ENCODE results near the gene GOLGA8B.
"Not testable (repeated sequence)": the region's sequence is repeated elsewhere in the genome, so short reads cannot be mapped to it uniquely, and the experiment has no call there.

The GOLGA8B gene, protein sequence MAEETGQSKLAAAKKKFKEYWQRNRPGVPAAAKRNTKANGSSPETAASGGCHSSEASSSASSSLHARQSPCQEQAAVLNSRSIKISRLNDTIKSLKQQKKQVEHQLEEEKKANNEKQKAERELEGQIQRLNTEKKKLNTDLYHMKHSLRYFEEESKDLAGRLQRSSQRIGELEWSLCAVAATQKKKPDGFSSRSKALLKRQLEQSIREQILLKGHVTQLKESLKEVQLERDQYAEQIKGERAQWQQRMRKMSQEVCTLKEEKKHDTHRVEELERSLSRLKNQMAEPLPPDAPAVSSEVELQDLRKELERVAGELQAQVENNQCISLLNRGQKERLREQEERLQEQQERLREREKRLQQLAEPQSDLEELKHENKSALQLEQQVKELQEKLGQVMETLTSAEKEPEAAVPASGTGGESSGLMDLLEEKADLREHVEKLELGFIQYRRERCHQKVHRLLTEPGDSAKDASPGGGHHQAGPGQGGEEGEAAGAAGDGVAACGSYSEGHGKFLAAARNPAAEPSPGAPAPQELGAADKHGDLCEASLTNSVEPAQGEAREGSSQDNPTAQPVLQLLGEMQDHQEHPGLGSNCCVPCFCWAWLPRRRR

DNA sequence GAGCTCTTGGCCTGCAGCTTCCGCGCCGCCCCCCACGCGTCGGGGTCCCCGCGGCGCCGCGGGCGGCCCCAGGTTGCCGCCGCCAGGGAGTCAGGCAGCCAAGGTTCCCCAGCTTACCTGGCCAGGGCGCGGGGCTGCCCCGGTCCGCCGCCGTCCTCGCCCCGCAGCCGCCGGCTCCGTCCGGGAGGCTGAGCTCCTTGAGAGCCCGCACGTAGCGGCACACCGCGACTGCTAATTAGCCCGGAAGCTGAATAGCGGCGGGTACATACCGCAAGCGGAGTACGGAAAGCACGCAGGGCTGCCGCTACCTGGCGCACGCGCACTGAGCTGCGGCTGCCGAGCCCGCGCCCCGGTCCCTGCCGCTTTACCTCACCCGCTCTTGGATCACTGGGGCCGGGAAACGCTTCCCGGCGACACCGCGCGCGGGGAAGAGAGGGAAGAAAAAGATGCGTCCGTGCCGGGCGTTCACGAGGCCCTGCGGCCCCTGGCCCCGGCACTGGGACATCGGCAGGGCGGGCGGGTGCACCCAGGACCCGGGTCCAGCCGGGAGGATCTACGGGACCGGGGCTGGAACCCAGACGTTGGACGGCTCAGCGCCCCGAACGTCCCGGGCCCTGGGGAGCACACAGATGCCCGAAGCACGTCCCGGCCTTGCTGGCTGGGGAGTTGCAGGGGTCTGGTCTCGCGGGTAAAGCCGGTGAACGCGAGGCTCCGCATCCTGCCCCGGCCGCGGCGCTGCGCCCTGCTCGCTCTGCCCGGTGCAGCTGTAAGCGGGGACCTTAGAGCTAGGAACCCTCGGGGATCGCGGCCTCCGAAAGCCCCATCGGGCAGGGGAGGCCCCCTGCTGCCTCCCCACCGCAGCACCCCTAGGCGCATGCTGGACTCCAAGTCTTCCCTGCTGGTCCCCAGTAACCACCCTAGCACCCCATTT lies at the start of gene GOLGA8B:
Gene GOLGA8B, minus strand, starts transcription at position 253 of the 931 bp plus-strand sequence. CDS start 47,739 bp downstream, outside the sequence.
- no peak for FAIRE-seq

DNA sequence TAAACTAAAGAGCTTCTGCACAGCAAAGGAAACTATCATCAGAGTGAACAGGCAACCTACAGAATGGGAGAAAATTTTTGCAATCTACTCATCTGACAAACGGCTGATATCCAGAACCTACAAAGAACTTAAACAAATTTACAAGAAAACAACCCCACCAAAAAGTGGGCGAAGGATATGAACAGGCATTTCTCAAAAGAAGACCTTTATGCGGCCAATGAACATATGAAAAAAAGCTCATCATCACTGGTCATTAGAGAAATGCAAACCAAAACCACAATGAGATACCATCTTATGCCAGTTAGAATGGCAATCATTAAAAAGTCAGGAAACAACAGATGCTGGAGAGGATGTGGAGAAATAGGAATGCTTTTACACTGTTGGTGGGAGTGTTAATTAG lies 49.7 kb upstream of the GOLGA8B start:
- not testable (repeated sequence) for FAIRE-seq

DNA sequence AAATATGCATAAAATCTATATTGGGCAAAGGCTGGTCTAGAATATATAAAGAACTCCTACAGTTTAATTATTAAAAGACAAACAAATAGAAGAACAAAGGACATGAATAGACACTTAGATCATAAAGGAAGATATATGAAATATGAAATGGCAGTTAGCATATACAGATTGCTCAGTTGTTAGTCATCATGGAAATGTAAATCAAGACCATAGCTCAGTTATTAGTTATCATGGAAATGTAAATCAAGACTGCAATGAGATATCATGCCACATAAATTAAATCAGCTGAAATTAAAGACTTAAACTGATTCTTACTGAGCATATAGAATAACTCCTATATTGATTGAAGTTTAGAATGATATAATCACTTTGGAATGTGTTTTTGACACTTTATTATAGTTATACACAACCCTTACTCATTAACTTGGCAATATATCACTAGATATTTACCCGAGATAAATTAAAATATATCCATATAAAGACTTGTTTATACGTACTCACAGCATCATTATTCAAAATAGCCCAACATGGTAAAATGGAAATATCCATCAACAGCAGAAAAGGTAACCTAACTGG lies 45.2 kb upstream of the GOLGA8B start:
- no peak for FAIRE-seq

DNA sequence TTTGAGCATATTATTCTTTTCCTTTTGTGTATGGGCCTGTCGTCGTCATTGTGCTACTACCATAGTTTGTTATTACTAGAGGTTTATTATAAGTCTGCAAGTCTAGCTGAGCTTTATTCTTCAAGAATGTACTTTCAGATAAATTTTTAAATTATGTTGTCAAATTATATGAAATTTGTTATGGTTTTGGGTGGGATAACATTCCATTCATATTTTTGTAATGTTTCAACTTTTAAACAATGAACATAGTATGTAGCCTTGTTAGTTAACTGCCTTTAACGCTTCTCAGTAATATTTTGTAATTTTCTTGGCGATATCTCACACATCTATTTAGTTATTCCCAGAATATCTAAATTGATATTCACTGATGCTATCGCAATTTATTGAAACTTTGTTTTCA lies 41.6 kb upstream of the GOLGA8B start:
- FAIRE-seq: no peak

DNA sequence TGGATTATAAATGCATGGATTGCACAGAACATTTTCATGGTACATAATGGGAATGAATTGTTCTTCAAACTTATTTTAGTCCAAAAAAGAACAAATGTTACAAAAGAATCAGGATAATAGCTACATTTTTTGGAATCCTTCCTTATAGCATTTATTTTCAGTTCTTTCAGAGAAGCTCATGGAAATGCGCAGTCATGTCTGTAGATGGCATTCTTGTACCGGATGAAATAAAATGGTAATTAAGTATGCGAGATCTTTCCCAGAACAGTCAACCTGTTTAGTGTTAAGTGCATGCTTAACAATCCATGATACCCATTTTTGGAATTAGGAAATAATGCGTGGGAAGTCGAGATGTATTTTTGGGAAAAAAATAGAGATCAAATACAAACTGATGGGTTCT lies 38.2 kb upstream of the GOLGA8B start:
- peak; percentile 94 for FAIRE-seq

DNA sequence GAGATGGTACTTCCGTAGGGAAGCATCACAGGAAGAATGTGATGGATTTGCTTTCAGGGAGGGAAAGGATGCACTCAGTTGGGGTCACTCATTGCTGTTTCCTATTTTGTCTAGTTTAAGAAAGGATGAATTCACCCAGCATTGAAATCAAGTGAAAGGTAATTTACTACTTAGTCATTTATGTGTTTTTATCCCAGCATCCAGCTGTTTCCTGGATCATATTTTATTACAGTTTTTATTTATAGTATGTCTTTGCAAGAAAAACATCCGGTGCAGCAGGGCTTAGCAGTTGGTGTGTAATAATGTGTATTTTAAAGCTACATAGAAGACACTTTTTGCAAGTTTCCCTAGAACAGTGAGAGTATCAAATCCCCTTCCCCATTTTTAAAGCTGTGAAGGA lies 37.4 kb upstream of the GOLGA8B start:
- FAIRE-seq: no peak

DNA sequence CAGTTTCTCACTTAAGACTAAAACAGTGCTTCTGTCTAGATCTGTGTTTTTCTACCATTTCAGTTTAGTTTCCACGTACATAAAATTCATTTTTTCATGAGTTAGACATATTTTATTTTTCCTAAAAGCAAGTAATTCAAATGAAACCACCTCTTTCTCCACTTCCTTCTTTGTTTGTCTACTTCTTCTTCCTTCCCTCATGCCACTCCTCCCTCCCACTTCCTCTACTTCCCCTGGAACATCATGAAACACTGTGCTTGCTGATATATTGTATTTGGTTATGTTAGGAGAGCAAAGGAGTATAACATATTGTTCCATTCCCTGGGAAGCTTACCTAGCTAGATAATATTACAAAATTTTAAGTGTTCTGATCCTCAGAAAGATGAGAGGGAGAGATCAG lies 36.7 kb upstream of the GOLGA8B start:
- FAIRE-seq: no peak

DNA sequence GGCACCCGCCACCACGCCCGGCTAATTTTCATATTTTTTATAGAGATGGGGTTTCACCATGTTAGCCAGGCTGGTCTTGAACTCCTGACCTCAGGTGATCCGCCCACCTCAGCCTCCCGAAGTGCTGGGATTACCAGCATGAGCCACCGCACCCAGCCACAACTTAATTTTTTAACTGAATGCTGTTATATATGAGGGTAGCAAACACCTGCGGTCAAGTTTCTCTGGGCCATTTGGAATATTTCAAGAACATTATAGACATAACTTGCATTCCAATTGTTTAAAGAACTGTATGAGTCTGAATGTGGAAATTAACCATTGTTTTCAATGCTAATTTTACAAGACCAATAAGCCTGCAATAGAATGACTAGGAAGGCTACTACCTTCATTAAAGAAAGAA lies 35.7 kb upstream of the GOLGA8B start:
- FAIRE-seq: no peak

DNA sequence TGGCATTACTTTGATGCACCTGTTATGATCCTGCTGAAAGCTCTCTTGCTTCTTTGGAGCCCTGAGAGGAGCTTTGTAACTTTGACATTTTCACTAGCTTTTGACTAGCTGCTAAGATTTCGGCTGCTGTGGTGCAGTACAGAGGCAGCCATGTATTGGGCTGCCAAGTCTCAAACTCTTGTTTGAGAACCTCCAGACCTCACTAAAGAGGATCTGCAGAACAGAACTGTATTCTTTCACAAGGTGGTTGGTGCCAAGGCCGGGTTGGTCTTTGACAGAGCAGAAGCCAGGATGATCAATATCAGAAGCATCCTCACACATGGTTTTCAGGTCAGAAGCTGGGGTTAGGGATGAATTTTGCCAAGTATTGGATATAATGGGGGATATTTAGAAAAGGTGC lies 34.6 kb upstream of the GOLGA8B start:
- FAIRE-seq: no peak

DNA sequence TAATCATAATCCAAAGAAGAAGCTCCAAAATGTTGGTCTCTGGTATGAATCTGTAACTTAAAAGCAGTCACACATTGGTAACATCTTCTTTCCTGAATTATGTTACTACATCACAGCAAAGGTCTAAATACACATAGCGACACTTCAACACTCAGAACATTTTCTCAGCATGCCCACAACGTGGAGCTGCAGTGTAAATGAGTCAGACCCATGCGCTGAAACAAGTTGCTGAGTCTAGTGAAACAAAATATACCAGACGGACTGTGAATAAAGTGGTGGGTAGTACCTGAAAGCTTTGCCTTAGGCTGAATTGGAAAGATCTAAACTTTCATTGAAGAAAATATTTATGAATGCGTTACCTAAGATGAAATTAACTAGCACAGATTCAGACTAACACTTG lies 33.2 kb upstream of the GOLGA8B start:
- no peak for FAIRE-seq

DNA sequence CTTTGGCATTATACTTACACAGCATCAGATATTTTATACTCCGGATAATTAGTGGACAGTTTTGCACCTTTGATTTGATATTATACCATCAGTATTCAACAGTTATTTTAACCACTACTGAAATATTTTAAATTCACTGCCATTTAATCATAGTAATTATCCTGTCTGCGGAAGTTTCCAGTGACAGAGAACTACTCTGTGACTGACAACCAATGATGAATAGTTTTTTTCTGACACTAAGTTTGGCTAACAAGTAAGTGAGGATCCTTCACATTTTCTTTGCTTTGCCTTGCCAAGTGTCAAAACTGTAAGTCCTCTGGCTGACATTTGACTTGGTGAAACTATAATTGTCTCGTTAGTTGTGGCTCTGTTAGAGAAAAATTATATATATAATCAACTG lies 30.5 kb upstream of the GOLGA8B start:
- no peak for FAIRE-seq

DNA sequence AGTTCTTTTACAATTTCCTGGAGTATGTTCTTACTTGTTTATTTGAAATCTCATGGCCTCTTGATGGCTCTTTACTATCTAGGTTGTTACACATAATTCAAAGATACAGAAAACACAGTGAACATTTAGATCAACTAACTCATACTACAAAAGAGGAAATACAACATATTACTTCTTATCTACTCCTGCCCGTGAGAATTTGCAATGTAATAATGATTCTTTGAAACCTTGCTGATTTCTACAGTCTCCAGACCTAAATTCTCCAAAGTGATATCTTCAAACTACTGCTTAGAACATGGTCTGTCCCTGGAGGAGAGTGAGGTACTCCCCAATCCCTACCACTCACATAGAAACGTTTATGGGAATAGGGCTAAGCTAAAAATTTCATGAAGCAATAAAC lies 29.9 kb upstream of the GOLGA8B start:
- FAIRE-seq: no peak

DNA sequence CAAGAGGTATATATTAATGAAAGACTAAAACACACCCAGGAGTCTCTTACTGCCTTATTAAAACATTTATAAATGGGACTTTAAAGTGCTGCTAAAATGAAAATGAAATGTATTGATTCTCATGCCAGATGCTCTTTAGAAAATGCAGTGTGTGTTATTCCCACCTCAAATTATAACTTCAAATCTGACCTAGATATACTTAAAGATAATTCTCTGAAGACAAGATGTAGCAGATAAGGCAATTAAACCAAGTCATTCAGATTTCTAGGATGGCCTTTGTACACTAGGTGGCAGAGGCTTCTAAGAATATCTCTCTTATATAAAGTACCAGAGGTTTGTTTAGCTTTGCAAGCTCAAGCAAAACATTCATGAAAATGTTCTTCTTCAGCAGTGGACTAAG lies 26.9 kb upstream of the GOLGA8B start:
- peak; percentile 63 for FAIRE-seq

DNA sequence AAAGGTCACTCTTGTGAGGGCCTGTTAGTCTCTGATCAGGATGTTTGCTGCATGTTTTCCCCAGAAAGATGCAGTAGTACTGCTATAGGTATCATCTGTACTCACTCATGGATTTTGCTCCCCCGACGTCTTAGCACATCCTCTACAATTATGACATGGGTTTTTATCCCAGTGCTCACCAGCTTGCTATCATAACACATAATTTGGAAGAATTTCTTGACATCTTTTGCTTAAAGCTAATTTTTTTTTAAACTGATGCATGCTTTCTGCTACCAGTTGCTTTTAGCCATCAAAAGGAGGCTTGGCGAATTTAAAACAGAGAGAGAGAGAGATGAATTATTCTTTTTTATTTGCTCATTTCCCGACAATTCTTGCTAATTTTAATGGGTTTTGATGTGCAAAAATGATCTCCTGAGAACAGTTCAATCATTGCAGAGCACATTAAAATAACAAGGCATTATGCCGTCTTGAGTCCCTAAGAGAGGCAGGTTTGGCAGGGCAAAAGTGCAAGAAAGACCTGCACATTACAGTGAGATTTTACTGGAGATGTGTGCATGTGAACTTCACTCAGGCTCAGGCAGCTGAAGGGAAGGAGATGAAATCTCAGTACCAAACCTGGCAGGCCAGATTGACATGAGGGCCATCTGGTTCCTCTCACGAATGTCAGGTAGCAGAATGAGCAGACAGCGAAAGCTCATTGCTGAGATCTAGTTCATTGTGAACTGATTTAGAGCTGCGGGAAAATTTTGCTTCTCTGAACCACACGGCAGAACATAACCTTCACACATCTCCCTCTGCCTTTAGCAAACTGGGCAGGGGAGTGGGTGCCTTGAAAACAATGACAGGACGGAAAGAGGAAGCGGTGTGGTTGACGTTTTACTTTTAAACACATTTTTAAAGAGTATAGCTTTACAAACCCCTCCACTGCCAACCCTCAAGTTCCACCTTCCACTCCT lies 25.9 kb upstream of the GOLGA8B start:
- FAIRE-seq: no peak

DNA sequence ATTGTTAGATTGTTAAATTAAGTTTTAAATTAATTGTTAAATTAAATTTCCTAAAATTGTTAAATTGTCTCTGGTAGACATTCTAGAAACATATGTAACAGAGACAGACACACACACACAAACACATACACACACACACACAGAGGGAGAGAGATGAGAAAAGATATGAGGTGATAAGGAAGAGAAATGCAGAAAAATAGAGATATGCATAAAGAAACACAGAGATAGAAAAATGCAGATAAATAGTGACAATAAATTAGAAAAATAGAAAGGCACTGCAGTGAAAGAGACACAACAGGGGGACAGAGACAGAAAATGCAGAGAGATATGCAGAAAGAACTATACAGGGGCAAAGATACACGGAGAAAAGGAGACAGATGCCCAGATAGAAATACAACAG lies 25.1 kb upstream of the GOLGA8B start:
- no peak for FAIRE-seq

DNA sequence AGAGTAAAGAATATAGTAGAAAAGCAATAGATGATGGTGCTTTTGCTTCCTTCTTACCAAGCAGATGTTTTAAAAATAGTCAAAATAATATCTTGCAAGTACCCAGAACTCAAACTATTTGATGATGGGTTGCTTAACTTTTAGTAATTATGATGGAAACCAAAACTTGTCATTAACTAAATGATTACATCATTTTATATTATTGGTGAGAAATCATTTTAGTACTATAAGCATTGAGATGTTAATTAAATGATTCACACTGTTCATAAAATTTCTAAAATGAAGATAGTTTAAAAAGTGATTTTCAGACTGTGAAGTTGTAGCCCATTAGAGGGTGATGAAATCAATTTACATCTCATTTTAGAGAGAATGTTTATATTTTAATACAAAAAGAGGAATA lies 24.4 kb upstream of the GOLGA8B start:
- peak; percentile 62 for FAIRE-seq

DNA sequence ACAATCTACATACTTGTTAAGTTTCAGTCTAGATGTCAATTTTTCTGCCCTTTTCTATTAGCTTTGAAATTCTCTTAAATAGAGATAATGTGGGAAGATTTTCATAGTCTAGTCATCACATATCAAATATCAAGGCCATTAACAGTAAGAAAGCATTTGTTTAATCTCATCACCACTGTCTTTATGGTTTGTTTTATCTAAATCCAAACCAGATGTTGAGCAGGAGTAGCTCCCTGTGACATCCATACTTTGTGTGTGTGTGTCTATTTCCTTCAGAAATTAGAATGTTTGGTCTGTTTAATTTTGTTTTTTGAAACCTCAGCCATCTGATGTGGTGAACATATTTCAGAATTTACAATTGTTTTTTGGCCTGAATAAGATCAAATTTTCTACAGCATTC lies 23.1 kb upstream of the GOLGA8B start:
- FAIRE-seq: no peak

DNA sequence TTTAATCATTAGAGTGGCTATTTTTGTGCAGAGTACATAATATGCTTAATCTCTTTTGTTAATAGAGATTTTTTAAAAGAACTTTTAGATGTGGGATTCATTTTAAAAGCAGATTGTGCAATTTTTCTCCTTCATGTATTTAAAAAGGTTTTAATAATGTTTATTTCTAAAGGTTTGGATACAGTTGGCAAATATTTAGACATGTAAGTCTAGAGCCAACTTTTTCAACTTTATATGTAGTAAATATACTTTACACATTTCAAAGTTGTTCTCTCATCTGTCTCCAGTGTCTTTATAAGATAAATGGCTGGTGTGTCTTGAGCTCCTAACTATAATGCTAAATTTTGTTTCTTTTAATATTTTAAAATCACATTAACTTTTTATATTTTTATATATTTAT lies 22.7 kb upstream of the GOLGA8B start:
- FAIRE-seq: no peak

DNA sequence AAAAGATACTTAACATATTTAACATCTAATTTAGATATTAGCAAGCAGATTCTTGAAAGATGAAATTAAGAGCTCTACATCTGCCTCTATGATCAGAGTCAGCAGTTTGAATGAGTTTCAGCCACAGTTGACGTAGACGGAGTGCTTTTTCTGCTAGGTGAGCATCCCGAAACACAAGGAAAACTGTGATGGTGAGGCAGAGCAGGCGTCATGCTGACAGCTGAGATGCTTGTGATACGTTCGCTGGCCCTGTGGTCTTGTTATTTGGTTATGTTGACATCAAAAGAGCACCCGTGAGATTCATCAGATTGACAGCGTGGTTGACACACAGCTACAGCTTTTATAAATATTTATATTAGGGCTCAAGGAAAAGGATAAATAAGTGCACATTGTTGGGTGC lies 19.6 kb upstream of the GOLGA8B start:
- FAIRE-seq: no peak

DNA sequence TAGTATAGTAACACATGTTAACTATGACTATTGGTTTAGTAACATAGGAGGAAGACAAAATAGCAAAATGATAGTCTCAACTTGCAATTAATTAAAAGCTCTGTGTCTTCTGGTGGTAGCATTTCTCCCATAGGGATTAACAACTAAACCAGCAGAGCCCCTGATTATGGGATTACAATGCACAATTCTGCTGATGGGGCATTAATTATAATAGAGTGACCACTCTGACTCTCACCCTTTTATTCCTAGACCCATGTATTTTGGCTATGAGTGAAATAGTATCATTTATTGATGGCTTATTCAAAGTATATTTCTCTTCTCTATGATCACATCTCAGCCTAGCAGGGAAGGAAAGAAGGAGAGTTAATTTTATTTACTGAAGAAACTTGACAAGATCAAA lies 17.5 kb upstream of the GOLGA8B start:
- FAIRE-seq: no peak

DNA sequence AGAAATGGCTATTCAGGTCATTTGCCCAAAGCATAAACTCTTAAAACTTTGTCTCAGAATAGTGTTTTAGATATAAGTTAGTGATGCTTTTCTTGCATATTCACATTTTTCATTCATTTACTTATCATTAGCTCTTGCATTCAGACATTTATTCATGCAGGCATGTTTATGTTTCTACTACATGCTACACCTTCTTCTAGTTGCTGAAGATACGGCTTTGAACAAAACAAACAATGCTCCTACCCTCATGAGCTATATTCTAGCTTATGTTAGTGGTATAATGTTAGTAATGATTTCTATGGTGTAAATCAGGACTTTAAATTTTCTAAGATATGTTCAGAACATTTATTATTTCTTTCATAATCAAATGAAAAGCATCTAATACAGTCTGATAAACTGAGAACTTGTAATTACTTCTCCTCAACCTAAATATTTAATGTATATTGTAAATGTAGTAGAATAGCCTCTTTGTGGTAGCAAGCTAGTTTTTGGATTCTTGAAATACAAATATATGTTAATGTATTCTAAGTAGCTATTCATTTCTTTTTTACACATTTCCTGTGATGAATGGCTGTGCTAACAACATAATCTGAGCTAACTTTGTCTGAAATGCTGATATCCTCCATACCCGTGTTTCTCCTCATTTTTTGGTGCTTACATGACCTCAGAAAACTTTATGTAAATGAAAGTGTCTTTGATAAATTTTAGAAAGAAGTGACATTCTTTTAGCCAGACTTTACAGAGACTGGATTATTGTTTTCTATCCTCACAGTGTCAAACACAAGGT lies 15.5 kb upstream of the GOLGA8B start:
- FAIRE-seq: no peak

Measured in A204.1 (cell line).